Putamen (tissue), 1 donor: Measurements from ENCODE around the gene CAV3.
"Not testable (repeated sequence)": the region's sequence is repeated elsewhere in the genome, so short reads cannot be mapped to it uniquely, and the experiment has no call there.

ENCODE experiments used
- DNase-seq: peaks from one replicate; pipeline ENCODE4 v3.0.0-alpha.2; 2016; ENCODE audit warnings: low spot score

The CAV3 gene

GRCh38 chr3:8733332-8734094 lies at the start of gene CAV3:
Gene CAV3 (plus strand): TSS chr3:8733802. CDS start chr3:8733877, 75 bp downstream.
- DNase-seq: no peak

DNA sequence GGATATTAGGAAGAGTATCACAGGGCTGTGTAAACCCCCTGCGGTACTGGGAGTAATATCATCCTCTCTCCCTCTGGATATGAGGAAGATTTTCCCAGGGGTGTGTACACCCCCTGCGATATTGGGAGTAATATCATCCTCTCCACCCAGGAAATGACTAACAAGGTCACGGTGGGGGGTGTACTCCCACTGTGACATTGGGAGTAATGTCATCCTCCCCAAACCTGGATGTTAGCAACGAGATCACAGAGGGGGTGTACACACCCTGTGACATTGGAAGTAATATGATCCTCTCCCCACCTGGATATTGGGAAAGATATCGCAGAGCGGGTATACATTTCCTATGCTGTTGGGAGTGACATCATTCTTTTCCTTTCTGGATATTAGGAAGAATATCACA lies 48.6 kb upstream of the CAV3 start:
- DNase-seq: not testable (repeated sequence)

DNA sequence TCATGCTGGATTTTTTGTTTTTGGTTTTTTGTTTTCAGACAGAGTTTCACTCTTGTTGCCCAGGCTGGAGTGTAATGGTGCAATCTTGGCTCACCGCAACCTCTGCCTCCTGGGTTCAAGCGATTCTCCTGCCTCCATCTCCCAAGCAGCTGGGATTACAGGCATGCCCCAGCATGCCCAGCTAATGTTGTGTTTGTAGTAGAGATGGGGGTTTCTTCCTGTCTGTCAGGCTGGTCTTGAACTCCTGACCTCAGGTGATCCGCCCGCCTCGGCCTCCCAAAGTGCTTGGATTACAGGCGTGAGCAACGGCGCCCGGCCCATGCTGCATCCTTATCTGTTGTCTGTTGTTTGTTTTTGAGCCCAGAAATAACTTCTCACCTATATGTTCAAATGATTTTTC lies 42.3 kb upstream of the CAV3 start:
- DNase-seq: not testable (repeated sequence)

- no peak for DNase-seq
These were observed 31.0 kb upstream of the CAV3 start for GRCh38 chr3:8702560-8702959.

DNA sequence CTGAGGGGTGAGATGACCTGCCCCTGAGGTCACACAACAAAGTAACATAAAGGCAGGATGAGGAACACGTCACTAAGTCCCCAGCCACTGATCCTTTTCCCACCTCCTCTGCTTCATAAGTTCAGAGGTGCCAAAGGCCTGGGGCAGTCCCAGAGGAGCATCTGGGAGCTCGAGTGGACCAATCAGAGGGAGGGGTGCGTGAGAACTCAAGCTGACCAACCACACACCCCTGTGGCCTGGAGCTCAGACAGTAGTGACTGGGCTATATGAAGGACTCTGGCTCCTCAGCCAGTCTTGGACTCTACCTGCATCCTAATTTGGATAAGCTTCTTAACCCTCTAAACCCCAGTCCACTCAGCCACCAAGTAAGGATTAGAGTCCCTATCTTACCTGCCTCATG lies 28.0 kb upstream of the CAV3 start:
- no peak for DNase-seq

- DNase-seq: no peak
These were observed 24.3 kb upstream of the CAV3 start for GRCh38 chr3:8709287-8709686.

DNA sequence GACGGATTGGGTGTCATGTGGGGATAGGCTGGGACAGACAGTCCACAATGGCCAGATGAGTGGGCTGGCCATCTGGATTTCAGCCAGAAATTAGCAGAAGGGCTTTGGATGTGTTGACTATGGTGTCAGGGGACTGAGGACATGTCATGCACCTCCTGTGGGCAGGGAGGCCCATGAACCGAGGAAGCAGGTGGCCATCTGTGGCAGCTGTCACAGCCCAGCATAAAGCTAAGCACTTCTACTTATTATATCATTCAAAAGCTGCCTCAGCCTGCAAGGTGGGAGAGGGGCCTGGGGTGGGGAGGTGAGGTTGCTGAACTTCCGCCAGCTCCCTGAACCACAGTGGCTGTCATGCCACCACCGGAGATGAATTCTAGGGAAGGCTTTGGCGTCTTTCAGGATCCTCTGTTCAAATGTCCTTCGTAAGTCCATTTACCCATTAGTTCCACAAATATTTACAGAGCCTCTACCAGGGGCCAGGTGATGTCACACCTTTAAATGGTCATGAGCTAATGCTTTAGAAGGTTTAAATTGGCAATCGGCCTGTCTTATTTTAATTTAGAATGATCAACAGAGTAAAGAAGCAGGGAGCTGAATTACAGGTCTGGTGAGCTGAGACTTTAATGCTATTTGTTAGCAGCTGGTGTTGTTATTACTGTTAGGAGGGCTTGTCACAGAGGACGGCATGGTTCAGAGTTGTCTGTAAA lies 23.6 kb upstream of the CAV3 start:
- DNase-seq: no peak

- no peak for DNase-seq
These were observed 21.3 kb upstream of the CAV3 start for GRCh38 chr3:8712045-8712907.

- DNase-seq: no peak
These were observed 20.7 kb upstream of the CAV3 start for GRCh38 chr3:8712908-8713255.

DNA sequence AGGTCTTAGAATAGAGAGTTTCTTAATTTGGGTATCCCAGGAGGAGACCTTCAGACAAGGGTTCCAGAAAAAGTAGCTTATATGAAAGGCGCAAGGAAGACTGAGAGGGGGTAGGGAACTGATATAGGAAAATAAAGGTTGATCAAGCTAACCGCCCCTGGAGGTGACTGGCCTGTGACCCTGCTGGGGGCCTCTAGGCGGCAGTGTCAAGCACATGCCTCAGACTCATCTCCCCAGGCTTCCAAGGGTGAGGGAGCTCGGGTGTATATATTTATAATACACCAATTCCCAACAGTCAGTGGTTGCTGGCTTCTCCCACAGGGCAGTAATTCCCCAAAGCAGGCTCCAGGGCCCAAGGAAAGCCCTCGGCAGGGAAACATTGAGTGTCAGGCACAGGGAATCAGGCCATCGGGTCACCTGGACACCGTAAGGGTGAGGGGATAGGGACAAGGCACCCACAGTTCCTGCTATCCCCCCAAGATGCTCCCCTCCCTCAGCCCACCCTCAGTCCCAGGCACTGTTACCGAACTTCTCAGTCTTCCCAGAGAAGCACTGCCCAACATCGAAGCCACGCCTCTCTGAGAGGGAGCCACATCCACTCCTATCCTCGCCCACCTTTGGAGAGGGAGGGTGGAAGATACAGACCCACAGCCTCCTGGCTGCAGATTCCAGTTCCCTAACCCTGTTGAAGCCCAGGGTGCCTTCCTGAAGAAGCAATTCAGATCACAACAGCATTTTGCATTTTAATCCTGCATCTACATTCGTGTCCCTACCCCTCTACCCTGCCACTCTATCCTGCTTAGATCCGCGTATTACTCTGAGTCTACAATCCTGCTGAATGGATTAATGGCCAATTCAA lies 19.5 kb upstream of the CAV3 start:
- DNase-seq: no peak

- not testable (repeated sequence) for DNase-seq
These were observed 17.8 kb upstream of the CAV3 start for GRCh38 chr3:8715757-8716156.

DNA sequence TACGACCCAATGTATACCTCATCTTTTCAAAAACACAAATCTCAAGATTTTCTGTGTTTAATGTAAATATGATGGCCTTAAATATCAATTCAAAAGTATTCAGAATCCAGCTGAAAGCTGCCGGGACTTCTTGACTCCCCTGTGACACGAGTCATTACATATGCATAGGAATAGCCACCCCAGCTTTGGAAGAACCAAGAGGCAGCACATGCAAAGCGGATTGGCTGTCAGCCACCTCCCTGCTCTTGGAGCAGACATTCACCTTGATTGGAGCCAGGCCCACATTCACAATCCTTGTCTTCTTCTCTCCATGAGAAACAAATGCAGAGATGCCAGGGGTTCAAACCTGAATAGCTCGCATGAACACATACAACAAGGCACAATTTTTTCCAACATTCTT lies 10.8 kb upstream of the CAV3 start:
- DNase-seq: no peak

DNA sequence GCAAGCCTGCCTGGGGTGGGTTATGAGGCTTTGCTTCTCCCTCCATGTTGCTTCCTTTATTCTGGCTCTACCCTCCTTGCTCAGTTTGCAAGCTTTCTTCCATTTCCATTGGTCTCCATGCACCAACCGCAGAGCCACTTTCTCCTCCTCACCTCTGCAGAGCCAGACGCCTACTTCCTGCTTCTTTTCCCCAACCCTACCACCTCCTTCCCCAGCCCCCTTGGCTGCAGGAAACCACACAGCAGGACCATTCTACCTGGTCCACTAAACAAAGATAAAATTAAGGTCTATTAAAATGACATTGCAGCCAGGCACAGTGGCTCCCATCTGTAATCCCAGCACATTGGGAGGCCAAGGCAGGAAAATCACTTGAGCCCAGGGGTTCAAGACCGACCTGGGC lies 10.0 kb upstream of the CAV3 start:
- no peak for DNase-seq

DNA sequence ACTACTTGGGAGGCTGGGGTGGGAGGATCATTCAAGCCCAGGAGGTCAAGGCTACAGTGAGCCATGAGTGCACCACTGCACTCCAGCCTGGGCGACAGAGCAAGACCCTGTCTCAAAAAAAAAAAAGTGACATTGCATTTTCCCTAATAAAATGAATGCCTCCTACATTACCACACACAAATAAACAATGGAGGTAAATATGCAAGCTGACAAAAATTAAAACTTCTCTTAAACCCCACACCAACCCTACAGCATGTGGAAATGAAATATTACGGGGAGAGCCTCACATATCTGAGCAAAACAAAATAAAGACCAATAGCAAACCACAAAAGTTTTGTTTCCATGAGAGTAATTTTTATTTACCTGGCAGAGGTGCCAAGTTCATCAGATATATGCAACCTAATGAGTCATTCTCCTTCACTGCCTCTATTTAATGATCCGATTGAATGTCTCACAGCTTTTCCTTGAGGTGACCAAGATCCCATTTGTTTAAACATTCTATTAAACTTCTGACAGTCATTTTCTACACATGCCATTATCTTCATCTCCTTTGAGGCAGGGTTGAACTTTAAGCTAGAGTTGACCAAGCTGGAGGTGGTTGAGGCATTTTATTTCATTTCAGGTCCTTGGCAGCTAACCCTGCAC lies 9.4 kb upstream of the CAV3 start:
- DNase-seq: no peak

DNA sequence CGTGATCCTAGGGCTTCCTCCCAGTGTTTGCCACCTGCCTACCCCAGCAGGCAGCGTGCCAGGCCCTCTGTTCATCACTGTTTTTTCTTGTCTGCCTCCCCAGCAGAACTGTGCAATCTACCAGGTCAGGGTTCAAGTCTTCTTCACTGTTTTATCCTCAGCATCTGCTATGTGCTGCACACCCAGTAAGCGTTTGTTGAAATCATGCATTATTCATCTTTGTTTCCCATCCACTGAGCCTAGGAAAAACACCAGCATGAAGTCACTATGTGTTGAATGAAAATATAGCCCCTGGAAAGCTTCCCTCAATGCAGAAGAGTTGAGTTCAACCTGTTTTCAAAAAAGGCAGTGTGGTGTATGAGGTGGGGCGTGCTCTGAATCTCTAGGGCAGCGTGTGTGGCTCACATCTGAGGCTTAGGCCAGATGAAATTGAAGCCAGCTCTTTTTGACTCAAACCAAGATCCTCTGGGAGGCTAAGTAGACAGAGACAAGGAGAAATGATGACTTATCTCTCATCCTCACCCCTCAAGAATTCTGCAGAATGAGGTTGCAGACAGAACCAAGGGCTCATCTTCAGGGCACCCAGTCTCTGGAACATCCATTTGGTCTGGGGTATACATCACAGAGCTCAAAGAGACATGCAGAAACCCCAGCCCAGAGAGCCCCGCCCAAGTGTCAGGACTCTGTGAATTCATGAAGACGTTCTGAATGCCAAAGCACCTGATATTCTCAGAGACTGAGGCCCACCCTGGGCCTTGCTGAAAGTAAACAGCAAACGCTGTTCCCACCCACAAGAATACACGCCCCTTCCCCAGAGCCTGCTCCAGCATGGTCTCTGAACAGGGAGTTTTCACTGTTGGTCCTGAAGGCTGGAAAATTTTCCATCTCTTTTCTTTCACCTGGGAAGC lies 5.7 kb upstream of the CAV3 start:
- no peak for DNase-seq

DNA sequence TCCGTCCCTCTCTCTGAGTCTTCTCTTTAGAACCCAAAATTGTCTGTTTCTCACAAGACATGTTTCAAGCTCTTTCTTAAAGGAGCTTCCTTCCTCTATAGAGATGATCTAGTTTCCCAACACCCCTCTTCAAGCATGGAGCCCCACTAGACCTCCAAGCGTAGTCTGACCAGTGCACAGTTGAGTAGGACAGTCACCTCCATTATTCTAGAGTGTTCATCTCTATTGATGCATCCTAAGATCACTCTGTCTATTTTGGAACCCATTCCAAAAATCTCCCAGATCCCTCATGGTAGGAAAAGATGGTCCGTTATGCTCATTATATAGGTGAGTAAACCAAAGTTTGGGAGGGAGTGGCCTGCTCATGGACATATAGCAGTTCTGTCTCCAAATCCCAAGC lies 4.1 kb upstream of the CAV3 start:
- no peak for DNase-seq

GRCh38 chr3:8730656-8731055 lies 2.9 kb upstream of the CAV3 start:
- DNase-seq: no peak

DNA sequence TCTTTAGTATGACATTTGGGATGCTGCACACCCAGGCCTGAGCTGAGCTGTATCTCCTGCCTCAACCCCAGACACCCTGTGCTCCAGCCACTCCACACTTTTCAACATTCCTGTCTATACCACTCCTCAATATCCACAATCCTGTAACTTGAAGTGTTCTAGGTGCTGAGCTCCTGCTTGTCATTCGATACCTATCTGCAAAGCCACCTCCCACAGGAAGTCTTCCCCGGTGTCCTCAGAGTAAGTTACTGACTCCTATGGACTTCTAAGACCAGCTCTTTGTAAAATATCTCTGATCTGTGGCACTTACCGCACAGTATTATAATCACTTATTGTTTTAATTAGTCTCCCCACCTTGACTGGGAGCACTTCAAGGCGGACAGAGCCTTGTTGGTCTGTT lies 1.2 kb upstream of the CAV3 start:
- no peak for DNase-seq

GRCh38 chr3:8734137-8734878 lies 706 bp downstream of the CAV3 start:
- DNase-seq: no peak

DNA sequence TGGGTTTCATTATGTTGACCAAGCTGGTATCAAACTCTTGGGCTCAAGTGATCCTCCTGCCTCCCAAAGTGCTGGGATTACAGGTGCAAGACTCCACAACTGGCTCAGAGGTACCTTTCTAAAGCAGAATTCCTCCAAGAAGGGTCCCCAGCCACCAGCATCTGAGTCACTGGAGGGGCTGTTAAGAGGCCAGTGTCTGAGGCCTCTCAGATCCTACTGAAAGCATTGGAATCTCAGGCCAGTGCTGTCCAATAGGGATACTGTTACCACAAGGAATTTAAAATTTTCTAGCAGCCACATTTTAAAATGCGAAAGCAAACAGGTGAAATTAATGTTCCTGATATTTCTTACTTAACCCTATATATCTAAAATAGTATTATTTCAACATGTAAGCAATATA lies 1.3 kb downstream of the CAV3 start:
- DNase-seq: no peak
